Fibroblast of the aortic adventitia (primary cell): Measurements from ENCODE around the gene DUS4L. TPM values are rescaled to one million over a fixed set of nuclear protein-coding genes. Genes with fewer than 3 reads are reported as not detected.
A peak's percentile ranks its signal among the peaks of the same experiment; 100 is the strongest.

Experiments used
- DNase-seq: peaks from one replicate; pipeline ENCODE4 v3.0.0-alpha.2; 2010; ENCODE audit warnings: low read depth
- H3K4me3 ChIP-seq: 2 replicates; pipeline ENCODE4 v1.5.1; 2011; ENCODE audit warnings: low read depth, mild to moderate bottlenecking, control low read depth, low read length, moderate library complexity
- CTCF ChIP-seq: IDR thresholded peaks from 2 replicates; pipeline ENCODE4 v1.5.1; 2011; ENCODE audit warnings: mild to moderate bottlenecking, low read length, control low read depth, inconsistent platforms; ENCODE audit not compliant: insufficient read depth
- total RNA-seq: library from RNA; depleted of rRNA; stranded (reverse); fragments of >200 nt; gene quantifications from 2 replicates; pipeline ENCODE4 v1.2.3, GENCODE V29; 2012; ENCODE audit warnings: low replicate concordance

Gene DUS4L
- total RNA-seq, 1 donor = 9.3 TPM

GRCh38 chr7:107613439-107613838, 49.7 kb downstream of the DUS4L start:
- H3K4me3 ChIP-seq = no peak overlapping the region
- no peak for DNase-seq
- TF ChIP-seq CTCF = no peak

GRCh38 chr7:107613948-107614347, 50.2 kb downstream of the DUS4L start:
- no peak for TF ChIP-seq CTCF
- no peak overlapping the region for H3K4me3 ChIP-seq
- peak; percentile 18 for DNase-seq

- H3K4me3 ChIP-seq = no peak overlapping the region
- peak; percentile 70 for DNase-seq
- no peak for TF ChIP-seq CTCF
Measured at GRCh38 chr7:107614425-107614824, 50.7 kb downstream of the DUS4L start.

- H3K4me3 ChIP-seq = no peak overlapping the region
- no peak for DNase-seq
- TF ChIP-seq CTCF = no peak
Measured at GRCh38 chr7:107615910-107616680, 52.3 kb downstream of the DUS4L start.

GRCh38 chr7:107622429-107622828, 58.7 kb downstream of the DUS4L start:
- DNase-seq = peak; percentile 45
- no peak overlapping the region for H3K4me3 ChIP-seq
- no peak for TF ChIP-seq CTCF

GRCh38 chr7:107622894-107623293, 59.1 kb downstream of the DUS4L start:
- H3K4me3 ChIP-seq = no peak overlapping the region
- TF ChIP-seq CTCF = no peak
- no peak for DNase-seq

- H3K4me3 ChIP-seq = no peak overlapping the region
- no peak for TF ChIP-seq CTCF
- DNase-seq = no peak
Measured at GRCh38 chr7:107627002-107627401, 63.2 kb downstream of the DUS4L start.
